ENCODE results near the gene TRPM3.

TRPM3 gene

GRCh38 chr9:70579686-70580085 lies 541.7 kb downstream of the TRPM3 start:
- no peak for DNase-seq (ENCODE audit: low spot score)

- DNase-seq (ENCODE audit: low spot score): no peak
These were observed 542.7 kb downstream of the TRPM3 start for GRCh38 chr9:70578720-70579119.

GRCh38 chr9:70577671-70578070 lies 543.8 kb downstream of the TRPM3 start:
- no peak for DNase-seq (ENCODE audit: low spot score)

- no peak for DNase-seq (ENCODE audit: low spot score)
These were observed 545.3 kb downstream of the TRPM3 start for GRCh38 chr9:70576116-70576515.

- no peak for DNase-seq (ENCODE audit: low spot score)
These were observed 547.1 kb downstream of the TRPM3 start for GRCh38 chr9:70574151-70574837.

GRCh38 chr9:70573308-70573707 lies 548.1 kb downstream of the TRPM3 start:
- no peak for DNase-seq (ENCODE audit: low spot score)

GRCh38 chr9:70571258-70571657 lies 550.2 kb downstream of the TRPM3 start:
- DNase-seq (ENCODE audit: low spot score): no peak

- DNase-seq (ENCODE audit: low spot score): no peak
These were observed 551.6 kb downstream of the TRPM3 start for GRCh38 chr9:70569791-70570190.

GRCh38 chr9:70569070-70569772 lies 552.2 kb downstream of the TRPM3 start:
- DNase-seq (ENCODE audit: low spot score): no peak

- no peak for DNase-seq (ENCODE audit: low spot score)
These were observed 553.9 kb downstream of the TRPM3 start for GRCh38 chr9:70567511-70567910.

GRCh38 chr9:70566751-70567150 lies 554.7 kb downstream of the TRPM3 start:
- DNase-seq (ENCODE audit: low spot score): no peak

GRCh38 chr9:70566066-70566465 lies 555.4 kb downstream of the TRPM3 start:
- no peak for DNase-seq (ENCODE audit: low spot score)

GRCh38 chr9:70564468-70565335 lies 556.7 kb downstream of the TRPM3 start:
- no peak for DNase-seq (ENCODE audit: low spot score)

- DNase-seq (ENCODE audit: low spot score): peak; percentile 75
These were observed 557.8 kb downstream of the TRPM3 start for GRCh38 chr9:70563431-70564204.

- no peak for DNase-seq (ENCODE audit: low spot score)
These were observed 558.4 kb downstream of the TRPM3 start for GRCh38 chr9:70563010-70563409.

- no peak for DNase-seq (ENCODE audit: low spot score)
These were observed 559.5 kb downstream of the TRPM3 start for GRCh38 chr9:70561786-70562395.

GRCh38 chr9:70561111-70561510 lies 560.3 kb downstream of the TRPM3 start:
- DNase-seq (ENCODE audit: low spot score): no peak

GRCh38 chr9:70559102-70559501 lies 562.3 kb downstream of the TRPM3 start:
- no peak for DNase-seq (ENCODE audit: low spot score)

GRCh38 chr9:70557661-70558369 lies 563.6 kb downstream of the TRPM3 start:
- no peak for DNase-seq (ENCODE audit: low spot score)

- DNase-seq (ENCODE audit: low spot score): no peak
These were observed 564.6 kb downstream of the TRPM3 start for GRCh38 chr9:70556771-70557170.

GRCh38 chr9:70554881-70555280 lies 566.5 kb downstream of the TRPM3 start:
- DNase-seq (ENCODE audit: low spot score): no peak

Measured in CD4-positive, alpha-beta T cell treated with Interleukin-6 at 100 ng/mL for 8 hours (primary cell).